MM.1S (cell line): ENCODE measurements around the gene NBAS.

ENCODE experiments used
- EZH2 ChIP-seq: fragments of 300-600 bp; sonication (generic); optimal IDR thresholded peaks from 2 replicates; pipeline ENCODE3; 2017; ENCODE audit warnings: low read depth, mild to moderate bottlenecking, antibody characterized with exemption, low read length, mixed read lengths
- EZH2phosphoT487 ChIP-seq: fragments of 300-600 bp; sonication (generic); IDR thresholded peaks from 2 replicates; pipeline ENCODE4 v1.6.1; 2018; ENCODE audit warnings: antibody characterized with exemption, low read length
- TF ChIP-seq, protein P1 (sequence below): fragments of 300-600 bp; sonication (generic); IDR thresholded peaks from 2 replicates; pipeline ENCODE4 v1.5.1; 2016; ENCODE audit warnings: antibody characterized with exemption, low read length, mixed read lengths

- TF ChIP-seq, protein P1, sequence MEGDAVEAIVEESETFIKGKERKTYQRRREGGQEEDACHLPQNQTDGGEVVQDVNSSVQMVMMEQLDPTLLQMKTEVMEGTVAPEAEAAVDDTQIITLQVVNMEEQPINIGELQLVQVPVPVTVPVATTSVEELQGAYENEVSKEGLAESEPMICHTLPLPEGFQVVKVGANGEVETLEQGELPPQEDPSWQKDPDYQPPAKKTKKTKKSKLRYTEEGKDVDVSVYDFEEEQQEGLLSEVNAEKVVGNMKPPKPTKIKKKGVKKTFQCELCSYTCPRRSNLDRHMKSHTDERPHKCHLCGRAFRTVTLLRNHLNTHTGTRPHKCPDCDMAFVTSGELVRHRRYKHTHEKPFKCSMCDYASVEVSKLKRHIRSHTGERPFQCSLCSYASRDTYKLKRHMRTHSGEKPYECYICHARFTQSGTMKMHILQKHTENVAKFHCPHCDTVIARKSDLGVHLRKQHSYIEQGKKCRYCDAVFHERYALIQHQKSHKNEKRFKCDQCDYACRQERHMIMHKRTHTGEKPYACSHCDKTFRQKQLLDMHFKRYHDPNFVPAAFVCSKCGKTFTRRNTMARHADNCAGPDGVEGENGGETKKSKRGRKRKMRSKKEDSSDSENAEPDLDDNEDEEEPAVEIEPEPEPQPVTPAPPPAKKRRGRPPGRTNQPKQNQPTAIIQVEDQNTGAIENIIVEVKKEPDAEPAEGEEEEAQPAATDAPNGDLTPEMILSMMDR = no peak
- TF ChIP-seq EZH2phosphoT487 = no peak
- no peak for TF ChIP-seq EZH2
These were observed 41.3 kb upstream of the NBAS start for GRCh38 chr2:15602393-15602792.
